Endothelial cell of umbilical vein (primary cell): ENCODE data around the gene B4GALT6. TPM values are rescaled to one million over a fixed set of nuclear protein-coding genes. Genes with fewer than 3 reads are reported as not detected.

Experiments
- BruUV-seq: library from RNA; stranded (reverse); fragments of 400-500 nt; replicated peaks from 2 replicates; lab custom pipeline; 2021; lab: Mats Ljungman, UMichigan
- CTCF ChIA-PET: fragments of 300-600, 350-600 bp; sonication (Branson Sonifier 250); formaldehyde crosslinking; loops from one replicate; lab custom pipeline; 2021; ENCODE audit warnings: antibody characterized with exemption, inconsistent platforms; lab: Charles Lee
- POLR2A ChIA-PET: fragments of 300-600, 350-600 bp; sonication (Branson Sonifier 250); formaldehyde crosslinking; loops from one replicate; lab custom pipeline; 2021; ENCODE audit warnings: antibody characterized with exemption, inconsistent platforms; lab: Charles Lee
- DNase-seq: peaks from one replicate; pipeline ENCODE4 v3.0.0-alpha.2; 2011; ENCODE audit warnings: low read depth, low spot score
- FAIRE-seq: peaks from 2 replicates; lab custom pipeline; 2011; peaks lifted over from hg19 to GRCh38; lab: Jason Lieb, UNC
- H2AFZ ChIP-seq: 2 replicates; pipeline ENCODE4 v1.6.0; 2012; ENCODE audit warnings: low read depth, low read length, control low read depth, inconsistent platforms
- H3K27ac ChIP-seq: 2 replicates; pipeline ENCODE4 v1.5.1; 2011; ENCODE audit warnings: low read depth, mild to moderate bottlenecking, control low read depth, low read length, moderate library complexity; ENCODE audit not compliant: insufficient read depth
- H3K27me3 ChIP-seq, 2 experiments: 2 replicates each; pipeline versions ENCODE4 v1.6.0 to v1.6.1; 2011; ENCODE audit warnings: low read length in 2 of 2, mixed read lengths in 1 of 2; ENCODE audit not compliant: control insufficient read depth in 2 of 2, insufficient read depth in 2 of 2
- H3K36me3 ChIP-seq, 2 experiments: 2 replicates in 1 of 2; 3 replicates in 1 of 2; pipeline ENCODE4 v1.5.1; 2011; ENCODE audit warnings: low read length in 2 of 2, mild to moderate bottlenecking in 1 of 2, moderate library complexity in 1 of 2; ENCODE audit not compliant: control insufficient read depth in 2 of 2, insufficient read depth in 2 of 2; ENCODE audit errors: extremely low read depth in 1 of 2
- H3K4me1 ChIP-seq: 3 replicates; pipeline ENCODE4 v1.5.1; 2011; ENCODE audit warnings: mild to moderate bottlenecking, low read length; ENCODE audit not compliant: control insufficient read depth, insufficient read depth; ENCODE audit errors: extremely low read depth
- H3K4me2 ChIP-seq: 2 replicates; pipeline ENCODE4 v1.6.1; 2011; ENCODE audit warnings: low read length, control low read depth, mixed read lengths; ENCODE audit not compliant: insufficient read depth
- H3K4me3 ChIP-seq, 3 experiments: fragments of 200-600 bp in 1 of 3; sonication (generic), shearing (Covaris generic) in 1 of 3; replicated peaks in 1 of 3; 2 replicates each; pipeline ENCODE4 v1.5.1; 2011 to 2016; ENCODE audit warnings: control low read depth in 3 of 3, low read length in 3 of 3, mild to moderate bottlenecking in 2 of 3, inconsistent platforms in 1 of 3, low read depth in 1 of 3, moderate library complexity in 1 of 3; ENCODE audit not compliant: insufficient read depth in 1 of 3
- H3K79me2 ChIP-seq: 2 replicates; pipeline ENCODE4 v1.6.0; 2012; ENCODE audit warnings: low read length, inconsistent platforms; ENCODE audit not compliant: control insufficient read depth, insufficient read depth
- H3K9ac ChIP-seq: replicated peaks from 2 replicates; pipeline ENCODE3; 2011; ENCODE audit warnings: low read length, control low read depth; ENCODE audit not compliant: insufficient read depth; ENCODE audit errors: extremely low read depth
- H3K9me1 ChIP-seq: replicated peaks from 3 replicates; pipeline ENCODE4 v1.6.0; 2011; ENCODE audit warnings: mild to moderate bottlenecking, low read length; ENCODE audit not compliant: control insufficient read depth, insufficient read depth; ENCODE audit errors: extremely low read depth
- H3K9me3 ChIP-seq: replicated peaks from 2 replicates; pipeline ENCODE4 v1.5.1; 2012; ENCODE audit warnings: low read length, inconsistent platforms; ENCODE audit not compliant: control insufficient read depth, insufficient read depth
- H4K20me1 ChIP-seq: replicated peaks from 2 replicates; pipeline ENCODE3; 2011; ENCODE audit warnings: mild to moderate bottlenecking, low read length; ENCODE audit not compliant: control insufficient read depth, insufficient read depth; ENCODE audit errors: extremely low read depth
- EZH2 ChIP-seq: IDR thresholded peaks from 2 replicates; pipeline ENCODE4 v1.6.1; 2012; ENCODE audit warnings: borderline replicate concordance, low read depth, mild to moderate bottlenecking, moderate library complexity, low read length, inconsistent platforms; ENCODE audit not compliant: severe bottlenecking
- FOS ChIP-seq: IDR thresholded peaks from 2 replicates; pipeline ENCODE4 v1.6.1; 2011; ENCODE audit warnings: mild to moderate bottlenecking, low read length, moderate library complexity, borderline replicate concordance; ENCODE audit not compliant: insufficient read depth
- GATA2 ChIP-seq: IDR thresholded peaks from 2 replicates; pipeline ENCODE4 v1.7.0; 2011; ENCODE audit warnings: low read depth, mild to moderate bottlenecking, moderate library complexity, mixed read lengths, low read length; ENCODE audit not compliant: insufficient read length, insufficient read depth
- JUN ChIP-seq: IDR thresholded peaks from 2 replicates; pipeline ENCODE4 v1.6.1; 2011; ENCODE audit warnings: borderline replicate concordance, low read depth; ENCODE audit not compliant: insufficient read length, insufficient read depth
- MYC ChIP-seq: IDR thresholded peaks from one replicate; pipeline ENCODE4 v1.6.1; 2011; ENCODE audit warnings: mild to moderate bottlenecking, low read depth, low read length
- POLR2A ChIP-seq: IDR thresholded peaks from 2 replicates; pipeline ENCODE4 v1.6.1; 2012; ENCODE audit warnings: low read depth, mild to moderate bottlenecking, control low read depth, low read length
- POLR2AphosphoS5 ChIP-seq: IDR thresholded peaks from 2 replicates; pipeline ENCODE4 v1.6.1; 2012; ENCODE audit warnings: low read depth, mild to moderate bottlenecking, control low read depth, low read length, moderate library complexity; ENCODE audit not compliant: insufficient read depth
- dilution Hi-C: fragments of 300-500 bp; cut with MboI; formaldehyde crosslinking; loops from one replicate; pipeline ENCODE4 v1.15.0; 2019; ENCODE audit warnings: low sequenced_read_pairs; ENCODE audit not compliant: extremely low pct_ligation_motif_present
- intact Hi-C: fragments of 100-400 bp; cut with micrococcal nuclease; formaldehyde crosslinking; loops from one replicate; pipeline ENCODE4 v1.10.0; 2022
- polyA plus RNA-seq, 4 experiments: library from polyadenylated mRNA; depleted of rRNA in 3 of 4; stranded (reverse) in 3 of 4; unstranded in 1 of 4; fragments of >200 nt; gene quantifications; 2 replicates each; pipeline versions ENCODE4 v1.2.1 to v1.2.3, GENCODE V29; 2011 to 2012; ENCODE audit warnings: missing spikeins in 1 of 4
- total RNA-seq: library from RNA; stranded (reverse); gene quantifications from 2 replicates; pipeline ENCODE4 v1.2.3, GENCODE V29; 2021
- TF ChIP-seq, protein P1 (sequence below), 2 donors: IDR thresholded peaks; 1 replicate in 1 of 2; 2 replicates in 1 of 2; pipeline ENCODE4 v1.5.1; 2011; ENCODE audit warnings: low read length in 2 of 2, mild to moderate bottlenecking in 2 of 2, moderate library complexity in 2 of 2, control low read depth in 1 of 2, inconsistent platforms in 1 of 2, low read depth in 1 of 2; ENCODE audit not compliant: insufficient read depth in 1 of 2; ENCODE audit errors: extremely low read depth in 1 of 2
- TF ChIP-seq, protein P2 (sequence below): IDR thresholded peaks from 2 replicates; pipeline ENCODE4 v1.6.1; 2011; ENCODE audit not compliant: insufficient read depth, insufficient read length

The B4GALT6 gene
- total and polyA plus RNA-seq, 2 donors (not counting 3 experiments of a cell fraction or from before 2014, with no cell fraction given), result 3.9 to 24.2 TPM

DNA sequence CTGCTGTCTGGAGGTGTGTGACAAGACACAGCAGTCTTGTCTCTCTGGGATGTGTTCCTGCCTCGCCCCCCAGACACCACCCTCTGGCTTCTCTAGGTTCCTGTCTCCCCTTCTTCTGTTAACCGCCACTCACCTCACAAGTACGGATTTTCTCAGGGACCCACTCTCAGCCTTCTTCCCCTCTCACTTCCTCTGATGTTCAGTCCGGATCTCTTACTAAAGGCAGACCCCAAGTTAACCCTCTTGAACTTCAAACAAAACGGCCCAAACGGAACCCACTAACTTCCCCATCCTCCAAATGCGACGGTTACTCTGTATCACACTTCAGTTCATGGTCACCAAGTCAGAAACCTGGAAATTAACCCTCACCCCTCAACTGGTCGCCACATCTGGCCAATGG, 32.0 kb downstream of the B4GALT6 start:
- BruUV-seq, result no TSS peak
- no peaks in the 10 kb centered on the region for H3K79me2 ChIP-seq
- H3K27ac ChIP-seq, result no peak overlapping the region
- no peaks in the 10 kb centered on the region for H3K9me3 ChIP-seq
- FAIRE-seq (no peak), DNase-seq (no peak)
- H3K4me3 ChIP-seq, result no peak overlapping the region
- TF ChIP-seq EZH2 (no peak), POLR2A (no peak), MYC (no peak), GATA2 (no peak), JUN (no peak), FOS (no peak), POLR2AphosphoS5 (no peak)
- TF ChIP-seq, protein P1, sequence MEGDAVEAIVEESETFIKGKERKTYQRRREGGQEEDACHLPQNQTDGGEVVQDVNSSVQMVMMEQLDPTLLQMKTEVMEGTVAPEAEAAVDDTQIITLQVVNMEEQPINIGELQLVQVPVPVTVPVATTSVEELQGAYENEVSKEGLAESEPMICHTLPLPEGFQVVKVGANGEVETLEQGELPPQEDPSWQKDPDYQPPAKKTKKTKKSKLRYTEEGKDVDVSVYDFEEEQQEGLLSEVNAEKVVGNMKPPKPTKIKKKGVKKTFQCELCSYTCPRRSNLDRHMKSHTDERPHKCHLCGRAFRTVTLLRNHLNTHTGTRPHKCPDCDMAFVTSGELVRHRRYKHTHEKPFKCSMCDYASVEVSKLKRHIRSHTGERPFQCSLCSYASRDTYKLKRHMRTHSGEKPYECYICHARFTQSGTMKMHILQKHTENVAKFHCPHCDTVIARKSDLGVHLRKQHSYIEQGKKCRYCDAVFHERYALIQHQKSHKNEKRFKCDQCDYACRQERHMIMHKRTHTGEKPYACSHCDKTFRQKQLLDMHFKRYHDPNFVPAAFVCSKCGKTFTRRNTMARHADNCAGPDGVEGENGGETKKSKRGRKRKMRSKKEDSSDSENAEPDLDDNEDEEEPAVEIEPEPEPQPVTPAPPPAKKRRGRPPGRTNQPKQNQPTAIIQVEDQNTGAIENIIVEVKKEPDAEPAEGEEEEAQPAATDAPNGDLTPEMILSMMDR (IDR thresholded peaks at IDR 0.05; ENCODE audit: extremely low read depth in 1 of 2, insufficient read depth in 1 of 2, low read depth in 1 of 2, low read length in 2 of 2), result no peak
- TF ChIP-seq, protein P2, sequence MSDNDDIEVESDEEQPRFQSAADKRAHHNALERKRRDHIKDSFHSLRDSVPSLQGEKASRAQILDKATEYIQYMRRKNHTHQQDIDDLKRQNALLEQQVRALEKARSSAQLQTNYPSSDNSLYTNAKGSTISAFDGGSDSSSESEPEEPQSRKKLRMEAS, result no peak
- H4K20me1 ChIP-seq, result no peaks in the 10 kb centered on the region
- H3K9me1 ChIP-seq, result peaks cover 2% of the 10 kb centered on the region
- ChIA-PET CTCF (interaction anchor here (0.9 kb wide), 1 partner anchor 13 kb away, joined by 3 read pairs; no protein-coding TSS in a partner anchor), POLR2A (no interaction called here)
- H3K4me1 ChIP-seq, result peaks cover 13% of the 10 kb centered on the region
- H3K9ac ChIP-seq, result no peak overlapping the region
- dilution Hi-C loops, result no loop called here
- H3K36me3 ChIP-seq, result no peaks in the 10 kb centered on the region
- intact Hi-C loops, result no loop called here
- H2AFZ ChIP-seq, result no peak overlapping the region
- H3K4me2 ChIP-seq, result no peak overlapping the region
- no peaks in the 10 kb centered on the region for H3K27me3 ChIP-seq
